Endodermal cell (in vitro differentiated cells): ENCODE measurements around the gene PNMA1. TPM values are rescaled to one million over a fixed set of nuclear protein-coding genes. Genes with fewer than 3 reads are reported as not detected.

Source experiments
- DNase-seq: peaks from one replicate; pipeline ENCODE4 v3.0.0-alpha.2; 2017
- H3K27ac ChIP-seq: 2 replicates; pipeline ENCODE4 v1.5.1; 2013; ENCODE audit warnings: mild to moderate bottlenecking, low read depth, low read length, moderate library complexity
- H3K27me3 ChIP-seq: 2 replicates; pipeline ENCODE4 v1.6.1; 2013; ENCODE audit warnings: mild to moderate bottlenecking, low read length, moderate library complexity; ENCODE audit not compliant: insufficient read depth, control insufficient read depth, poor library complexity, severe bottlenecking
- H3K36me3 ChIP-seq: 2 replicates; pipeline ENCODE4 v1.7.0; 2013; ENCODE audit warnings: mild to moderate bottlenecking, low read length, moderate library complexity; ENCODE audit not compliant: control insufficient read depth, insufficient read depth
- H3K4me1 ChIP-seq: one replicate; pipeline ENCODE4 v1.7.0; 2013; ENCODE audit warnings: low read length; ENCODE audit not compliant: control insufficient read depth, insufficient read depth
- H3K4me3 ChIP-seq: 2 replicates; pipeline ENCODE4 v1.5.1; 2013; ENCODE audit warnings: mild to moderate bottlenecking, low read length, moderate library complexity
- H3K9ac ChIP-seq: 2 replicates; pipeline ENCODE4 v1.6.1; 2013; ENCODE audit warnings: mild to moderate bottlenecking, low read length, moderate library complexity; ENCODE audit not compliant: poor library complexity, severe bottlenecking; ENCODE audit errors: extremely low read depth
- H3K9me3 ChIP-seq: 2 replicates; pipeline ENCODE4 v1.6.1; 2013; ENCODE audit warnings: mild to moderate bottlenecking, low read length, moderate library complexity; ENCODE audit not compliant: control insufficient read depth
- H3K27ac Mint-ChIP-seq: 2 replicates; pipeline ENCODE4 v1.8.0; 2020; ENCODE audit warnings: mixed read lengths
- H3K27me3 Mint-ChIP-seq: 2 replicates; pipeline ENCODE4 v1.8.0; 2021; ENCODE audit warnings: mild to moderate bottlenecking, mixed read lengths; ENCODE audit not compliant: insufficient read depth
- H3K36me3 Mint-ChIP-seq: 2 replicates; pipeline ENCODE4 v1.8.0; 2020; ENCODE audit warnings: low read depth, mixed read lengths
- H3K4me1 Mint-ChIP-seq: 2 replicates; pipeline ENCODE4 v1.8.0; 2020; ENCODE audit warnings: mixed read lengths
- H3K4me3 Mint-ChIP-seq: 2 replicates; pipeline ENCODE4 v1.8.0; 2020; ENCODE audit warnings: mild to moderate bottlenecking, moderate library complexity, mixed read lengths
- H3K9me3 Mint-ChIP-seq: 2 replicates; pipeline ENCODE4 v1.8.0; 2020; ENCODE audit warnings: mild to moderate bottlenecking, mixed read lengths
- CTCF ChIP-seq: fragments of 200-600 bp; sonication (generic); conservative IDR thresholded peaks from 2 replicates; pipeline ENCODE4 v1.5.0; 2021; ENCODE audit warnings: antibody characterized with exemption, mild to moderate bottlenecking
- WGBS, 2 experiments: methylation state at CpG; one replicate each; pipeline versions ENCODE4 v1.1.5 to v1.1.7; 2013; ENCODE audit warnings: missing lambda C conversion rate in 2 of 2, mixed read lengths in 1 of 2; ENCODE audit not compliant: insufficient coverage in 1 of 2, insufficient read length in 1 of 2; 5-methylcytosine and 5-hydroxymethylcytosine counted together
- total RNA-seq, 2 donors: library from RNA; stranded (reverse); fragmentation: NEBNext Ultra II Directional in 1 of 2; extraction: Animal tissue kit (Norgen Biotek cat#: 25700) in 1 of 2; gene quantifications; 2 replicates in 1 of 2; 3 replicates in 1 of 2; pipeline ENCODE4 v1.2.1, GENCODE V29; 2021

Gene PNMA1
- total RNA-seq, 2 donors from 2014 or later = 66.9 to 70.4 TPM

- H3K4me3 ChIP-seq = no peak overlapping the region
- peaks cover 52% of the 10 kb centered on the region for H3K36me3 ChIP-seq
- DNase-seq = no peak
- WGBS, 2 experiments = 80 to 87% methylated on average over 1 to 3 of the region's 3 CpGs
- H3K27me3 Mint-ChIP-seq = no peaks in the 10 kb centered on the region
- H3K27me3 ChIP-seq = no peaks in the 10 kb centered on the region
- H3K27ac ChIP-seq = no peak overlapping the region
- H3K9ac ChIP-seq = no peak overlapping the region
- no peaks in the 10 kb centered on the region for H3K9me3 ChIP-seq
- H3K4me3 Mint-ChIP-seq = peak overlapping the region; percentile 72
- H3K36me3 Mint-ChIP-seq = peaks cover 24% of the 10 kb centered on the region
- no peak overlapping the region for H3K27ac Mint-ChIP-seq
- no peaks in the 10 kb centered on the region for H3K4me1 ChIP-seq
- H3K9me3 Mint-ChIP-seq = no peaks in the 10 kb centered on the region
- no peak for TF ChIP-seq CTCF
- H3K4me1 Mint-ChIP-seq = peaks cover 33% of the 10 kb centered on the region
Measured at GRCh38 chr14:73717266-73717665, 3.1 kb upstream of the PNMA1 start.

GRCh38 chr14:73715707-73716106 is 1.5 kb upstream of the PNMA1 start:
- no peak for DNase-seq
- no peak overlapping the region for H3K4me3 Mint-ChIP-seq
- no peak overlapping the region for H3K27ac Mint-ChIP-seq
- no peaks in the 10 kb centered on the region for H3K9me3 Mint-ChIP-seq
- TF ChIP-seq CTCF = no peak
- Histone ChIP-seq H3K4me1 (no peaks in the 10 kb centered on the region), H3K4me3 (no peak overlapping the region), H3K27ac (no peak overlapping the region), H3K36me3 (peaks cover 36% of the 10 kb centered on the region), H3K9me3 (no peaks in the 10 kb centered on the region), H3K27me3 (no peaks in the 10 kb centered on the region), H3K9ac (no peak overlapping the region)
- WGBS, 2 experiments = 95 to 100% methylated on average over 3 to 4 of the region's 4 CpGs
- H3K4me1 Mint-ChIP-seq = peaks cover 34% of the 10 kb centered on the region
- H3K27me3 Mint-ChIP-seq = no peaks in the 10 kb centered on the region
- H3K36me3 Mint-ChIP-seq = peaks cover 15% of the 10 kb centered on the region

- Histone ChIP-seq H3K27me3 (no peaks in the 10 kb centered on the region), H3K4me1 (no peaks in the 10 kb centered on the region), H3K27ac (peak overlapping the region; percentile 95), H3K36me3 (peaks cover 28% of the 10 kb centered on the region), H3K9ac (no peak overlapping the region), H3K9me3 (no peaks in the 10 kb centered on the region), H3K4me3 (peak overlapping the region; percentile 97)
- no peaks in the 10 kb centered on the region for H3K9me3 Mint-ChIP-seq
- H3K4me3 Mint-ChIP-seq = peak overlapping the region; percentile 96
- WGBS, 2 experiments = 63 to 91% methylated on average over 4 to 7 of the region's 7 CpGs
- no peaks in the 10 kb centered on the region for H3K27me3 Mint-ChIP-seq
- peak overlapping the region; percentile 39 for H3K27ac Mint-ChIP-seq
- H3K36me3 Mint-ChIP-seq = peaks cover 20% of the 10 kb centered on the region
- TF ChIP-seq CTCF = no peak
- H3K4me1 Mint-ChIP-seq = peaks cover 31% of the 10 kb centered on the region
- DNase-seq = no peak
Measured at GRCh38 chr14:73714656-73715081, 485 bp upstream of the PNMA1 start.
